Stimulated activated CD8-positive, alpha-beta memory T cell treated with anti-CD3 and anti-CD28 coated beads, Interleukin-12 subunit alpha, Interleukin-12 subunit beta, amount 100 ng/mL, for 24 hours (primary cell): ENCODE measurements around the gene LMO1.

Source experiments
- DNase-seq: peaks from one replicate; pipeline ENCODE4 v3.0.0-alpha.2; 2020; ENCODE audit errors: extremely low read depth

Gene LMO1

GRCh38 chr11:8288166-8288772 lies 24.6 kb upstream of the LMO1 start:
- DNase-seq: no peak

DNA sequence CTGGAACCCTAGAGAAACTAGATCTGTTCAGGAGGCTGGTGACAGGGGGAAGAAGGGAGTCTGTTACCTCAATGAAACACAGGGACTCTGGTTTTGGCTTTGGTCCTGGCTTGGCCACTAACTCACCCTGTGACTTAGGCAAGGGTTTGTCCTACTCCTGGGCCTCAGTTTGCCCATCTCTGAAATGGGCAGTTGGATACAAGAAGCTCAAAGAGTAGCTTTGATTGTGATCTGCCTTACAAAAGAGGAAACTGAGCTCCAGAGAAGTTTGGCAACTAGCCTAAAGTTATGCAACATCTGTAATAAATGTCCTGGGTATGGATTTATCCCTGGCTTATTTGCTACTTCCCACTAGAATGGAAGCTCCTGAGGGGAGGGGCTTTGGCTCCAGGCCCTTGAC lies 24.0 kb upstream of the LMO1 start:
- DNase-seq: no peak

GRCh38 chr11:8287297-8287696 lies 23.6 kb upstream of the LMO1 start:
- DNase-seq: no peak

DNA sequence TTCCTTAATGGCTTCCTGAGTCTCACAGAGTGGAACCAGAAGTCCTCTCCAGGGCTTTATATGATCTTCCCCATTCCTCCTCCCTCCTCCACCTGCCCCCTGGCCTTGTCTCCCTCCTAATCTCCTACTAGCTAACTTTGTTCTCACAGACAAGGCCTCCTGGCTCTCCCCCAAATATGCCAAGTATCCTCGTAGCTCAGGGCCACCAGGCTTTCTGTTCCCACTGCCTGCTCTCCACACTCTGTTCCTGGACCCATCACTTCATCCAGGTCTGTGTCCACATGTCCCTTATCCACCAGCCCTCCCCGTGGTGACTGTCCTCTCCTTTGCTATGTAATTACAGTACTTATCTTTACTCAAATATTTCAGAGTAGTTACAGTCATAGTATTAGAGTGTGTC lies 23.2 kb upstream of the LMO1 start:
- DNase-seq: no peak

- no peak for DNase-seq
These were observed 22.1 kb upstream of the LMO1 start for GRCh38 chr11:8285796-8286195.

DNA sequence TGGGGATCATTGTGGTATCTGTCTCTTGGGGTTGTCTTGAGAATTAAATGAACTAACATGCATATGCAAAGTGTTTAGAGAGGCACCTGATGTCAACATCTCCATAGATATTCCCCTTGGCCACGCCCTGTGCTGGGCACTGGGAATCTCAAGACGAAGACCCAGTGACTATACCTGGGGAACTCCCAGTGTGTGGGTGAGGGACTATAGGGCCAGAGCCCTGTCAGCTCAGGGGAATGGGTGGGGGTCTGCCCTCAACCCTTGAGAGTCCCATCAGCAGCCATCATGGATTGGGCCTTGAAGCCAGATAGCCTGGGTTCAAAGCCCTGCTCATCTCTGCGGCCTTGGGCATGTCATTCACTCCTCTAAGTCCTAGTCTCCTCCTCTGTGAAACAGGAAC lies 21.6 kb upstream of the LMO1 start:
- no peak for DNase-seq

DNA sequence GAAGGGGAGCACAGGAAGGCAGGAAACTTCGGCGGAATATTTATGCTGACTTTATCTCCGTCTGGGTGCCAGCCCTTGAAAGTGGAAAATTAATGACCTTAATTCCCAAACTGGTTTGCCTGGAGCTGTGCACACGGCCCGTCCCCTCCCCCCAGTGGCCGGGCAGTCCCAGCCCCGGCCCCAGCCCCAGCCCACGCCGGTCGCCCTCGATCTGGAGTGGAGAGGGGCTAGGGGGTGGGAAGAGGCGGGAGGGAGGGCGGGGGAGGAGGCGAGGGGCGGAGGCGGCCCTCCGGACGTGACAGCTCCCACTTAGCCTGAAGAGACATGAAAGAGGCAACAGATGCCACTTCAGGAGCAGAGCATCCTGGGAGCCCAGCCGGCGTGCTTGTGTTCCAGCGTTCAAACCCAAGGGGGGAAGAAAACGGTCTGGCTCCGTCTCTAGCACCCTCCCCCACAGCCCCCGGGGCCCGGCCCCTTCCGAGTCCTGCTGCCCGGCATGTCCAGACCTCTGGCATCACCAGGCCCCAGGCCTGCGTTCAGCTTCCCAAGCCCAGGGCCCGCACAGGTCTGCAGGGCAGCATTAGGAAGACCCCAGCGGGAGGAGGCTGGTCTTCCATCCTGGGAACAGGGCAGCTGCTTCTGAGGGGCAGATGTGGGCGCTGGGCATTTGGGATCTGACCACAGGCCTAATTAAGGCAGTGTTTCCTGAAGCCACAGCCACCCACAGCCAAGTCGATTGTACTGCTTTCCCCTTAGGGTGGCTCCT lies 20.0 kb upstream of the LMO1 start:
- DNase-seq: no peak

GRCh38 chr11:8283100-8283464 lies 19.4 kb upstream of the LMO1 start:
- no peak for DNase-seq

DNA sequence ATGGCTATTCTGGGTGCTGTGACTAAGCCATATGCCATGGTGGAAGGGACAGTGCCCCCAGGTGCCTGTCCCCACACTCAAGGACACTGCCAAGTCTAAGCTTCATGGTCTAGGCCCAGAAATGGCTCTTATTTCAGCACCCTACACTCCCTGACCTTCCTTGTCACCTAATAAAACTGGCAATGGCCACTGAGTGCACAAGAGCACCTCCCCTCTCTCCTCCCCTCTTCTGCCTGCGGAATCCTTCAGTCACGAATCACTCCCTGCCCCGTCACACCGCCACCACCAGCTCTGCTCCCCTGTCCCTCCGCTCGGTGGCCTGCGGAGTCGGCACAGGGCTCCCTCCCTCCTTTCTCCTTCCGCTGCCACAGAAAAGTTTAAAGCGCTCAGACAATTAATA lies 19.0 kb upstream of the LMO1 start:
- DNase-seq: no peak

DNA sequence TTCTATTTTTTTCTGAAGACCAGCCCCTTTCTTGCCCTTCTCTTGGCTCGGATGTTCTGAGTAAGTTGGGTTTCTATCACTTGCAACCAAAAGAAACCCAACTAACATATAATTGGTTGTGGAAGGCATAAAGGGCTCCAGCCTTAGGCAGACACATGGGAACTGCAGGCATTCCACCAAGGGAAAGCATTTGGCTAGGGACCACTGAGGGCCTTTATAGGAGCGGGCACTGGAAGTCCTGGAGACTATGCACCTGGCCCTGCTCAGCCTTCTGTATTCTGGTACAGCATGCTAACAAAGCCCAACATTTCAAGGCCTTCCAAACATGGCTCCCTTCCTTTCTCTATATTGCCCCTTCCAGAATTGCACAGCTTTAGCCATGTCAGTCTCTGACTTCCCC lies 17.6 kb upstream of the LMO1 start:
- no peak for DNase-seq

GRCh38 chr11:8277691-8278090 lies 14.0 kb upstream of the LMO1 start:
- DNase-seq: no peak

DNA sequence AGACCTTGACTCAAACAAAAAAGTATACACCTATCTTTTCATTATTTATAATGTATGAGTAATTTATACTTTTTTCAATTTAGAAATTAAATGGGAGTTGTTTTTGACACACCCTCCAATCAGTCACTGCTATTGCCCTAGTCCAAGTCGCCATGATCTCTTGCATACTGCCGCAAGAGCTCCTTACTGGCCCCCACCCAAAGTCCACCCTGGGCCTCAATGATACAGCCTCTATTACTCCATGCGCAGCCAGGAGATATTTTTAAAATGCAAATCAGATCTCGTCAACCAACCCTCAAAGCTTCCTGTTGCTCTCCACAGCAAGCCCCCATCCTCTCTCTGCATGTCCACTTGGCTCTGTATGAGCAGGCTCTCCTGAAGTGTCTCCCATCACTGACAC lies 12.8 kb upstream of the LMO1 start:
- DNase-seq: no peak

- no peak for DNase-seq
These were observed 9.6 kb upstream of the LMO1 start for GRCh38 chr11:8273287-8273686.

- no peak for DNase-seq
These were observed 7.6 kb upstream of the LMO1 start for GRCh38 chr11:8271106-8271886.

DNA sequence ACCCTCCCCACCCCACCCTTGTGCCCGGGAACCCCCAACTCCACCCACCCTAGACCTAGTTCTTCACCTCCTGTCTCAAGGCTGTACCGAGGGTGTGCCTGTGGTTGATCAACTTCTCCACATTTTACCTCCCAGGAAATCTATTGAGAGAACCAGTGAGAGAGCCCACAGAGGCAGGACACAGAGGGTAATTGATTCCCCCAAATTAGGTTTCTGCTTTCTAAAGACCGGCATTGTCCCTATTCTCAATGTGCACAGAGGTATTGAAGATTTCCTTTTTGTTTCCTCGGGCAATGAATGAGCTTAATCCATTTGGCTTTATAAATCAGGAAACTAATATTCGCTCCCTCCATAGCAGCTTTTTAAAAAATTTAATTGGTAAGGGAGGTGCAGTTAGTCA lies 6.0 kb upstream of the LMO1 start:
- no peak for DNase-seq

- DNase-seq: no peak
These were observed 5.1 kb upstream of the LMO1 start for GRCh38 chr11:8268530-8269400.

DNA sequence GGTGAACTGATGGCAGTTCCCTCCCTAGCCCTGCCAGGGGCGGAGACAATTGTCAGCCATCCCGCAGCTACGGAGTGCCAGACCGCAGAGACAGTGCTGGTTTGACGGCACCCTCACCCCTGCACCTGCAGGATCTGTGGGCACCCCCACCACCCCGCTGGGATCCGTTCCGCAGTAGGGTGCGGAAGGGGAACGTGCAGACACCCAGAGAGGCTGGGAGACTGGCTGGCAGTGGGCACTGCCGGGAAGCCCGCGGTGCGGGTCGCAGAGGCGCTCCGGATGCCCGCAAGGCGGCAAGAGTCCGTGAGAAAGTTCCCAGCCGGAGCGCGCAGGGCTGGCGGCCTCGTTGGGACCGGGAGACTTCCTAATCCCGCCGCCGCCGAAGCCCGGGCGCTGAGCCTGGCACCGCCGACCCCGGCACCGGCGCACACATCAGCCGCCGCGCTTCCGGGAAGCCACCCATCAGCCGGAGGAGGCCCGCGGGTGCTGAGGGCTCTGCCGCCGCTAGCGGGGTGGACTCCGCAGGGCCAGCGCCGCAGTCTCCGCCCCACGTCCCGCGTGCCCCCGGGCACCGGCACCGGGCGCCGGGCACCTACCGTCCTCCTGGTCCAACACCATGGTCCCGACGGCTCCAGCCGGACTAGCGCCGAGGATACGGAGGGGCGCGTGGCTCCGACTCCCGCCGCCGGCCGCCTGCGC lies 4.3 kb upstream of the LMO1 start:
- no peak for DNase-seq

GRCh38 chr11:8267280-8267679 lies 3.6 kb upstream of the LMO1 start:
- DNase-seq: no peak

DNA sequence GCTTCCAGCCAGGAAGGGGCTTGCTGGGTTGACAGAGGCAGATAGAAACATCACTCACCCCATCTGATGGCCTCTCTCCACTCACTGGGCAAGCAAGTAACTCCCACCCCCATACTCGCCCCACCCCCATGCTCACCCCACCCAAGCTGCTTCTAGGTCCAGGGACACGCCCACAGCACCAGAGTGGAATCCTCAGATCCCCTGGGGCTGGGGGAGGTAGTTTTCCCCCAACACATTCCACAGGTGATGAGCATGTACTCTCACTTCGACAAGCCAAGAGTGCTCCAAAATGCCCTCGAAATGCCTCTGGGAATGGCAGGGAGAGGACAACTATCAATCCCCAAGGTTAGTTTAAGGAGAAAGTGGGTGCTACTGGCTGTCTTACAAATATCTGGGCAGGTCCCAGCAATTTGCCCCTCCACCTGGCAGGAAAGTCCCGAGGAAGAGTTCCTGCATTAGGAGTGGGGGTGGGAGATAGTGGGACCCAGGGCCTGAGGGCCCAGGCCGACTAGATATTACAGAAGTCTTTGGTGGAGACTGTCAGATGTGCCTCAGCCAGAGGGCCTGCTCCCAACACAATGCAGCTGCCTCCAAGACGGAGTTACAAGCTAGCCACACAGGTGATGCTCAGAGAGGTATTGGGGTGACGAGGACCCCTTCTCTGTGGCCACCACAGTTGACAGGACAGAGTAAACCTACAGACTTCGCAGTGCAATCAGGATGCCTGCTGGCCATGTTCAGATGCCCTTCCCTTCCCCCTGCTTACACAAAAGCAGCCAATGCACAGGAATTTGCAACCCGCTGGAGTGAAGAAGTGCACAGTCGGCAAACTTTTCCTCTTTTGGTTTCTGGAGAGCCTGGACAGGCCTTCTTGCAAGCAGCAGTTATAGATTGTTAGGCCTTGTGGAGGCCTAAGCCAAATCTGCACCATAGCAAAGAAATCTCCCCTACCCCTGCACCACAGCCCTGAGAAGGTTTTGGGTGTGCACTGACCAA lies 2.9 kb upstream of the LMO1 start:
- DNase-seq: no peak

DNA sequence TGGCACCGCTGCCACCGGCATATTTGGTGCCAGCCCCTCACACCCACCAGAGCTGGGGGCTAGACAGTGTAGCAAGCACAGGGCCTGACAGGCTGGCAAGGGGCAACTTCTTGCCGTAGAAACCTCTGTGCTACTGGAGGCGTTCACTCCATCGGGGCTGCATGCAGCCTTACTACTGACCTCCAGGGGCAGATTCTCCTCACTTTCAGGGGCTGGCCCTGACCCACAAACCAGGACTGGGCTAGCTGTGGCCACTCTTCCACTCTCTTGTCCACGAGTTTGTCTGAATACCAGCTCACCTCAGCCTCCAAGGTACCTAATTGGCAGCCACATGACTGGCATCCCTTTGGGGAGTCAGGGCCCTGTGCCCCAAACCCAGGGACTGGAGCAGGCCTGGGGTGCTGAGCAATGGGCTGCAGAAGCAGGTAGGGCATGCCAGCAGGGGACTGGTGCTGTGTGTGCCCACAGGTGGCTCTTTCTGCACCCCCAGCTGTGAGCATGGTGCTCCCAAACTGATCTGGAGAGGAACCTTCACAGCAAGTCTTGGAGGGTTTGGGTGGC lies 2.1 kb upstream of the LMO1 start:
- DNase-seq: no peak
